Osteoblast (primary cell): ENCODE data around the gene TTC27. TPM values are rescaled to one million over a fixed set of nuclear protein-coding genes. Genes with fewer than 3 reads are reported as not detected.

Source experiments
- DNase-seq: peaks from one replicate; pipeline ENCODE4 v3.0.0; 2011; ENCODE audit warnings: low spot score, mixed read lengths; ENCODE audit not compliant: insufficient read length; ENCODE audit errors: missing footprints
- H2AFZ ChIP-seq: 2 replicates; pipeline ENCODE4 v1.6.0; 2011; ENCODE audit warnings: mild to moderate bottlenecking, low read length
- H3K27ac ChIP-seq: 2 replicates; pipeline ENCODE4 v1.5.1; 2011; ENCODE audit warnings: mild to moderate bottlenecking, low read depth, low read length, moderate library complexity
- H3K27me3 ChIP-seq: 2 replicates; pipeline ENCODE4 v1.6.0; 2012; ENCODE audit warnings: mild to moderate bottlenecking, control low read depth, inconsistent platforms, low read length, moderate library complexity; ENCODE audit not compliant: insufficient read depth
- H3K36me3 ChIP-seq: 2 replicates; pipeline ENCODE4 v1.5.1; 2011; ENCODE audit warnings: mild to moderate bottlenecking, low read length, control low read depth, moderate library complexity; ENCODE audit not compliant: insufficient read depth
- H3K4me1 ChIP-seq: 2 replicates; pipeline ENCODE4 v1.5.1; 2011; ENCODE audit warnings: mild to moderate bottlenecking, low read length, control low read depth, moderate library complexity; ENCODE audit not compliant: insufficient read depth
- H3K4me2 ChIP-seq: 2 replicates; pipeline ENCODE4 v1.6.0; 2011; ENCODE audit warnings: mild to moderate bottlenecking, low read length; ENCODE audit not compliant: insufficient read depth
- H3K4me3 ChIP-seq: fragments of 200-600 bp; sonication (generic); 3 replicates; pipeline ENCODE4 v1.5.1; 2012; ENCODE audit warnings: mild to moderate bottlenecking, low read length, inconsistent platforms; ENCODE audit not compliant: insufficient read depth
- H3K79me2 ChIP-seq: 2 replicates; pipeline ENCODE4 v1.6.0; 2012; ENCODE audit warnings: mild to moderate bottlenecking, low read length, control low read depth, inconsistent platforms; ENCODE audit not compliant: insufficient read depth
- H3K9me3 ChIP-seq: 2 replicates; pipeline ENCODE4 v1.5.1; 2011; ENCODE audit warnings: low read depth, low read length, control low read depth
- H4K20me1 ChIP-seq: 2 replicates; pipeline ENCODE4 v1.6.0; 2012; ENCODE audit warnings: mild to moderate bottlenecking, low read length, control low read depth; ENCODE audit not compliant: insufficient read depth
- CTCF ChIP-seq: IDR thresholded peaks from 2 replicates; pipeline ENCODE4 v1.5.1; 2011; ENCODE audit warnings: mild to moderate bottlenecking, low read depth, low read length, moderate library complexity; ENCODE audit errors: extremely low read depth
- total RNA-seq: library from RNA; depleted of rRNA; stranded (reverse); fragments of >200 nt; gene quantifications from 2 replicates; pipeline ENCODE4 v1.2.3, GENCODE V29; 2012

Gene TTC27
- total RNA-seq, 1 donor: 25.3 TPM

- no peaks in the 10 kb centered on the region for H3K9me3 ChIP-seq
- no peaks in the 10 kb centered on the region for H3K79me2 ChIP-seq
- H3K27me3 ChIP-seq: no peaks in the 10 kb centered on the region
- H3K36me3 ChIP-seq: no peaks in the 10 kb centered on the region
- H3K27ac ChIP-seq: no peak overlapping the region
- TF ChIP-seq CTCF: no peak
- H3K4me1 ChIP-seq: peaks cover 8% of the 10 kb centered on the region
- H3K4me3 ChIP-seq: no peak overlapping the region
- DNase-seq: no peak
- no peak overlapping the region for H3K4me2 ChIP-seq
- peak overlapping the region; percentile 55 for H2AFZ ChIP-seq
- no peaks in the 10 kb centered on the region for H4K20me1 ChIP-seq
Measured at GRCh38 chr2:32849456-32850194, 221.8 kb downstream of the TTC27 start.

GRCh38 chr2:32851777-32852439, 224.1 kb downstream of the TTC27 start:
- H3K36me3 ChIP-seq: no peaks in the 10 kb centered on the region
- H3K79me2 ChIP-seq: no peaks in the 10 kb centered on the region
- H3K4me1 ChIP-seq: peaks cover 8% of the 10 kb centered on the region
- no peaks in the 10 kb centered on the region for H3K9me3 ChIP-seq
- TF ChIP-seq CTCF: no peak
- no peak overlapping the region for H3K4me3 ChIP-seq
- H4K20me1 ChIP-seq: no peaks in the 10 kb centered on the region
- H3K4me2 ChIP-seq: no peak overlapping the region
- no peak overlapping the region for H3K27ac ChIP-seq
- no peak overlapping the region for H2AFZ ChIP-seq
- H3K27me3 ChIP-seq: no peaks in the 10 kb centered on the region
- DNase-seq: no peak

GRCh38 chr2:32852856-32853255, 225.0 kb downstream of the TTC27 start:
- no peaks in the 10 kb centered on the region for H4K20me1 ChIP-seq
- H3K4me3 ChIP-seq: no peak overlapping the region
- no peak overlapping the region for H2AFZ ChIP-seq
- no peaks in the 10 kb centered on the region for H3K27me3 ChIP-seq
- H3K27ac ChIP-seq: no peak overlapping the region
- peaks cover 8% of the 10 kb centered on the region for H3K4me1 ChIP-seq
- no peak for DNase-seq
- H3K36me3 ChIP-seq: no peaks in the 10 kb centered on the region
- no peaks in the 10 kb centered on the region for H3K79me2 ChIP-seq
- no peaks in the 10 kb centered on the region for H3K9me3 ChIP-seq
- no peak for TF ChIP-seq CTCF
- H3K4me2 ChIP-seq: no peak overlapping the region

- Histone ChIP-seq H3K36me3 (no peaks in the 10 kb centered on the region), H2AFZ (no peak overlapping the region)
- TF ChIP-seq CTCF: no peak
Measured at GRCh38 chr2:32856891-32857290, 229.0 kb downstream of the TTC27 start.

More at GRCh38 chr2:32856891-32857290, 229.0 kb downstream of the TTC27 start:
- Histone ChIP-seq H4K20me1 (no peaks in the 10 kb centered on the region), H3K27me3 (no peaks in the 10 kb centered on the region), H3K79me2 (no peaks in the 10 kb centered on the region), H3K4me3 (no peak overlapping the region), H3K4me2 (no peak overlapping the region), H3K4me1 (no peaks in the 10 kb centered on the region), H3K9me3 (no peaks in the 10 kb centered on the region), H3K27ac (no peak overlapping the region)
- no peak for DNase-seq
